SK-N-MC (cell line): Measurements from ENCODE around the gene ABLIM3.

Experiments used
- EZH2 ChIP-seq: fragments of 200-600 bp; sonication (generic); IDR thresholded peaks from one replicate; pipeline ENCODE4 v1.6.1; 2017; ENCODE audit warnings: antibody characterized with exemption
- POLR2AphosphoS5 ChIP-seq: IDR thresholded peaks from 2 replicates; pipeline ENCODE4 v1.6.1; 2012; ENCODE audit warnings: mild to moderate bottlenecking, low read depth, low read length, borderline replicate concordance

DNA sequence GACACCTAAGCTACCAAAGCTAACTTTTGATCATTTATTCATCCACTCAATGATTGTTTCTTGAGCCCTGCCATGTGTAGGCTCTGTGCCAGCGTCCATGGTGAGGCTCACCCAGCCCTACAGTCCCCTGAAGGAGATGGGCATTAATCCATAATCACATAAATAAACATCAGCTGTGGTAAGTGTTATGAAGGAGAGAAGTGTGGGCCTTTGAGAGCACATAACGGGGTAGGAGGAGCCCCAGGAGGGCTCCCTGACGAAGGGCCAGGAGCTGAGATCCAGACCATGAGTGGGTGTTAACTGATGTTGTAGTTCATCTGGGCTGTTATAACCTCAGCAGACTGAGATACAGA is 76.5 kb downstream of the ABLIM3 start:
- TF ChIP-seq POLR2AphosphoS5 (no peak), EZH2 (no peak)
